ENCODE measurements around the gene GRIN2A. TPM values are rescaled to one million over a fixed set of nuclear protein-coding genes. Genes with fewer than 3 reads are reported as not detected.
A peak's percentile ranks its signal among the peaks of the same experiment; 100 is the strongest.

Gene GRIN2A
- total and polyA plus RNA-seq, 5 donors = 2.1 to 7.6 (median 4.5) TPM

GRCh38 chr16:10181196-10182162, 749 bp downstream of the GRIN2A start:
- Histone ChIP-seq H3K4me3 (ENCODE audit: low read length) (no peak overlapping the region), H3K27ac (ENCODE audit: low read length) (no peak overlapping the region), H3K9me3 (ENCODE audit: control insufficient read depth, low read length) (no peaks in the 10 kb centered on the region), H3K27me3 (ENCODE audit: control insufficient read depth, insufficient read depth) (no peaks in the 10 kb centered on the region), H3K4me1 (ENCODE audit: control insufficient read depth, insufficient read depth, low read length) (no peaks in the 10 kb centered on the region)
- ATAC-seq (peak; percentile 90 to 94), DNase-seq (peak; percentile 64 to 87 (median 85))
- 1% methylated on average over 85 of the region's 85 CpGs for WGBS
- intact Hi-C loops (cut with DNase I) = loop anchor here in 3 of 4 donors (2.0 to 10.0 kb wide), 7 partner anchors 147 to 1017 kb away; no protein-coding TSS in a partner anchor

- peak; percentile 27 to 75 (median 53) for DNase-seq
- no peaks in the 10 kb centered on the region for H3K27me3 ChIP-seq (ENCODE audit: control insufficient read depth, insufficient read depth)
Measured at GRCh38 chr16:10180771-10181163, 1.5 kb downstream of the GRIN2A start.

GRCh38 chr16:10180042-10180770, 2.0 kb downstream of the GRIN2A start:
- H3K4me1 ChIP-seq (ENCODE audit: control insufficient read depth, insufficient read depth, low read length) = no peaks in the 10 kb centered on the region
- no peak overlapping the region for H3K27ac ChIP-seq (ENCODE audit: low read length)
- DNase-seq = no peak
- ATAC-seq = no peak
- WGBS = 38% methylated on average over 53 of the region's 53 CpGs
- no peaks in the 10 kb centered on the region for H3K27me3 ChIP-seq (ENCODE audit: control insufficient read depth, insufficient read depth)
- no peaks in the 10 kb centered on the region for H3K9me3 ChIP-seq (ENCODE audit: control insufficient read depth, low read length)
- H3K4me3 ChIP-seq (ENCODE audit: low read length) = no peak overlapping the region
- intact Hi-C loops (cut with DNase I) = loop anchor here in 3 of 4 donors (2.0 to 10.0 kb wide), 7 partner anchors 145 to 1015 kb away; no protein-coding TSS in a partner anchor

More at GRCh38 chr16:10180771-10181163, 1.5 kb downstream of the GRIN2A start:
- no peak overlapping the region for H3K27ac ChIP-seq (ENCODE audit: low read length)
- no peaks in the 10 kb centered on the region for H3K4me1 ChIP-seq (ENCODE audit: control insufficient read depth, insufficient read depth, low read length)
- intact Hi-C loops (cut with DNase I) = loop anchor here in 3 of 4 donors (2.0 to 10.0 kb wide), 7 partner anchors 146 to 1016 kb away; no protein-coding TSS in a partner anchor
- WGBS = 2% methylated on average over 24 of the region's 24 CpGs
- H3K4me3 ChIP-seq (ENCODE audit: low read length) = no peak overlapping the region
- no peaks in the 10 kb centered on the region for H3K9me3 ChIP-seq (ENCODE audit: control insufficient read depth, low read length)
- peak; percentile 33 to 36 for ATAC-seq

- Histone ChIP-seq H3K4me1 (ENCODE audit: control insufficient read depth, insufficient read depth, low read length) (no peaks in the 10 kb centered on the region), H3K27me3 (ENCODE audit: control insufficient read depth, insufficient read depth) (no peaks in the 10 kb centered on the region), H3K27ac (ENCODE audit: low read length) (no peak overlapping the region), H3K9me3 (ENCODE audit: control insufficient read depth, low read length) (peaks cover 1% of the 10 kb centered on the region), H3K4me3 (ENCODE audit: low read length) (no peak overlapping the region)
- ATAC-seq = no peak
- intact Hi-C loops (cut with DNase I) = no loop called here
- no peak for DNase-seq
- 83% methylated on average over 3 of the region's 3 CpGs for WGBS
Measured at GRCh38 chr16:10178526-10178925, 3.7 kb downstream of the GRIN2A start.

GRCh38 chr16:10178080-10178479, 4.1 kb downstream of the GRIN2A start:
- no peaks in the 10 kb centered on the region for H3K4me1 ChIP-seq (ENCODE audit: control insufficient read depth, insufficient read depth, low read length)
- ATAC-seq = no peak
- intact Hi-C loops (cut with DNase I) = no loop called here
- no peaks in the 10 kb centered on the region for H3K27me3 ChIP-seq (ENCODE audit: control insufficient read depth, insufficient read depth)
- peaks cover 1% of the 10 kb centered on the region for H3K9me3 ChIP-seq (ENCODE audit: control insufficient read depth, low read length)
- DNase-seq = no peak
- no peak overlapping the region for H3K27ac ChIP-seq (ENCODE audit: low read length)
- 77% methylated on average over 2 of the region's 2 CpGs for WGBS
- H3K4me3 ChIP-seq (ENCODE audit: low read length) = no peak overlapping the region

- intact Hi-C loops (cut with DNase I) = no loop called here
- ATAC-seq (no peak), DNase-seq (no peak)
- H3K4me1 ChIP-seq (ENCODE audit: control insufficient read depth, insufficient read depth, low read length) = no peaks in the 10 kb centered on the region
- H3K4me3 ChIP-seq (ENCODE audit: low read length) = no peak overlapping the region
- WGBS = 69% methylated on average over 16 of the region's 16 CpGs
- no peak overlapping the region for H3K27ac ChIP-seq (ENCODE audit: low read length)
- no peaks in the 10 kb centered on the region for H3K27me3 ChIP-seq (ENCODE audit: control insufficient read depth, insufficient read depth)
- peaks cover 1% of the 10 kb centered on the region for H3K9me3 ChIP-seq (ENCODE audit: control insufficient read depth, low read length)
Measured at GRCh38 chr16:10172848-10173655, 9.2 kb downstream of the GRIN2A start.

GRCh38 chr16:10171221-10171620, 11.0 kb downstream of the GRIN2A start:
- Histone ChIP-seq H3K9me3 (ENCODE audit: control insufficient read depth, low read length) (peaks cover 1% of the 10 kb centered on the region), H3K4me3 (ENCODE audit: low read length) (no peak overlapping the region), H3K27ac (ENCODE audit: low read length) (no peak overlapping the region), H3K27me3 (ENCODE audit: control insufficient read depth, insufficient read depth) (no peaks in the 10 kb centered on the region), H3K4me1 (ENCODE audit: control insufficient read depth, insufficient read depth, low read length) (no peaks in the 10 kb centered on the region)
- 28% methylated on average over 4 of the region's 4 CpGs for WGBS
- DNase-seq = no peak
- no peak for ATAC-seq
- intact Hi-C loops (cut with DNase I) = no loop called here

GRCh38 chr16:10169904-10170410, 12.3 kb downstream of the GRIN2A start:
- Histone ChIP-seq H3K4me3 (ENCODE audit: low read length) (no peak overlapping the region), H3K27me3 (ENCODE audit: control insufficient read depth, insufficient read depth) (no peaks in the 10 kb centered on the region), H3K4me1 (ENCODE audit: control insufficient read depth, insufficient read depth, low read length) (no peaks in the 10 kb centered on the region), H3K27ac (ENCODE audit: low read length) (no peak overlapping the region), H3K9me3 (ENCODE audit: control insufficient read depth, low read length) (peaks cover 1% of the 10 kb centered on the region)
- WGBS = 74% methylated on average over 2 of the region's 2 CpGs
- intact Hi-C loops (cut with DNase I) = no loop called here
- no peak for DNase-seq
- no peak for ATAC-seq

- Histone ChIP-seq H3K4me1 (ENCODE audit: control insufficient read depth, insufficient read depth, low read length) (no peaks in the 10 kb centered on the region), H3K9me3 (ENCODE audit: control insufficient read depth, low read length) (peaks cover 1% of the 10 kb centered on the region), H3K4me3 (ENCODE audit: low read length) (no peak overlapping the region), H3K27me3 (ENCODE audit: control insufficient read depth, insufficient read depth) (no peaks in the 10 kb centered on the region), H3K27ac (ENCODE audit: low read length) (no peak overlapping the region)
- intact Hi-C loops (cut with DNase I) = no loop called here
- ATAC-seq (no peak), DNase-seq (no peak)
- 83% methylated on average over 3 of the region's 3 CpGs for WGBS
Measured at GRCh38 chr16:10169031-10169430, 13.2 kb downstream of the GRIN2A start.

- H3K4me3 ChIP-seq (ENCODE audit: low read length) = no peak overlapping the region
- H3K27ac ChIP-seq (ENCODE audit: low read length) = no peak overlapping the region
- no peak for ATAC-seq
- H3K9me3 ChIP-seq (ENCODE audit: control insufficient read depth, low read length) = no peaks in the 10 kb centered on the region
- no peaks in the 10 kb centered on the region for H3K27me3 ChIP-seq (ENCODE audit: control insufficient read depth, insufficient read depth)
- WGBS = 65% methylated on average over 1 of the region's 1 CpG
- DNase-seq = no peak
- intact Hi-C loops (cut with DNase I) = no loop called here
- H3K4me1 ChIP-seq (ENCODE audit: control insufficient read depth, insufficient read depth, low read length) = no peaks in the 10 kb centered on the region
Measured at GRCh38 chr16:10168258-10168657, 14.0 kb downstream of the GRIN2A start.

Measured in right cardiac atrium (tissue), 5 donors.